ENCODE results near the gene NCKAP5. TPM values are rescaled to one million over a fixed set of nuclear protein-coding genes. Genes with fewer than 3 reads are reported as not detected.

The NCKAP5 gene
- total RNA-seq, 4 donors from 2014 or later: 0.37 to 1.3 (median 0.83) TPM

DNA sequence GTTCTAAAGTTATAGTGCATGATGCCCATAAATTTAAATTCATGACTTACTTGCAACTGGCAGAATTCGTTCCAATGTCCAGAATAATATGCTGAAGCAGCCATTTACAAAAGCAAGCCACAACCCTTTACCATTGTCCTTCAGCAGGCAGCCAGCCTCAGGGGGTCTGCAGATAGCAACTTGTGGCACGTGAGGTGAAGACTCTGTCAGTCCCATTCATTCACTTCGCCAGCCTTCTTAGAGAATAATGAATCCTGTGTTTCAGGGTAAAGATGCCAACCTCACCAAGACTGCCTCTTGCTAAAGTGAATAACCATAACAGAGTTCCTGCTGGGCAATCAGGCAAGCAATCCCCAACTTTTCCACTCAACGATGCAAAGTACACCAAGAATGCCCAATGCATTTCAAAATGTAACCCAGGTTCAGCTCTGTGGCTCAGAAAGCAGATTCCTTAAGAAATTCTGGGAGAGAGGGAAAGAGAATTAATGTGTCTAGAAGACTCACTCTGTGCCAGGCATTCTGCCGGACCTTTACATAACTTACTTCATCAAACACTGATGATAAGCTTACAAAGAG, 315.4 kb downstream of the NCKAP5 start:
- no peak for DNase-seq (ENCODE audit: low spot score)
- TF ChIP-seq, protein P1, sequence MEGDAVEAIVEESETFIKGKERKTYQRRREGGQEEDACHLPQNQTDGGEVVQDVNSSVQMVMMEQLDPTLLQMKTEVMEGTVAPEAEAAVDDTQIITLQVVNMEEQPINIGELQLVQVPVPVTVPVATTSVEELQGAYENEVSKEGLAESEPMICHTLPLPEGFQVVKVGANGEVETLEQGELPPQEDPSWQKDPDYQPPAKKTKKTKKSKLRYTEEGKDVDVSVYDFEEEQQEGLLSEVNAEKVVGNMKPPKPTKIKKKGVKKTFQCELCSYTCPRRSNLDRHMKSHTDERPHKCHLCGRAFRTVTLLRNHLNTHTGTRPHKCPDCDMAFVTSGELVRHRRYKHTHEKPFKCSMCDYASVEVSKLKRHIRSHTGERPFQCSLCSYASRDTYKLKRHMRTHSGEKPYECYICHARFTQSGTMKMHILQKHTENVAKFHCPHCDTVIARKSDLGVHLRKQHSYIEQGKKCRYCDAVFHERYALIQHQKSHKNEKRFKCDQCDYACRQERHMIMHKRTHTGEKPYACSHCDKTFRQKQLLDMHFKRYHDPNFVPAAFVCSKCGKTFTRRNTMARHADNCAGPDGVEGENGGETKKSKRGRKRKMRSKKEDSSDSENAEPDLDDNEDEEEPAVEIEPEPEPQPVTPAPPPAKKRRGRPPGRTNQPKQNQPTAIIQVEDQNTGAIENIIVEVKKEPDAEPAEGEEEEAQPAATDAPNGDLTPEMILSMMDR (IDR thresholded peaks at IDR 0.05): no peak
- ATAC-seq (ENCODE audit: low FRiP score): no peak

DNA sequence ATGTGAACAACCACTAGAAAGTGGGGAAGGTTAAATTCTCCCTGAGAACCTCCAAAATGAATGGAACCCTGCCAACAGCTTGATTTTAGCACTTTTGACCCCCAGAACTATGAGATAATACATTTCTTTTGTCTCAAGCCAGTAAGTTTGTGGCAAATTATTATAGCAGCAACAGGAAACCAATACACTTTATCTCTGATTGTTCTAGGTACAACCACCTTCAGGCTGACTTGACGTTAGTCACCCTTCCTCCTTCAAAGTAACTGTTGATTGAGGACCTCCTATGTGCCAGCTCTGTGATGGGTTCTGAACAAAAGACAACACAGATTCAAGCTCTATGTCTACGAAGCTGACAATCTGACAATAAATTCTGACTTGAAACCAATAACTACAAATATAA, 318.9 kb downstream of the NCKAP5 start:
- DNase-seq (ENCODE audit: low spot score) (no peak), ATAC-seq (ENCODE audit: low FRiP score) (no peak)
- TF ChIP-seq, protein P1 (IDR thresholded peaks at IDR 0.05): no peak

DNA sequence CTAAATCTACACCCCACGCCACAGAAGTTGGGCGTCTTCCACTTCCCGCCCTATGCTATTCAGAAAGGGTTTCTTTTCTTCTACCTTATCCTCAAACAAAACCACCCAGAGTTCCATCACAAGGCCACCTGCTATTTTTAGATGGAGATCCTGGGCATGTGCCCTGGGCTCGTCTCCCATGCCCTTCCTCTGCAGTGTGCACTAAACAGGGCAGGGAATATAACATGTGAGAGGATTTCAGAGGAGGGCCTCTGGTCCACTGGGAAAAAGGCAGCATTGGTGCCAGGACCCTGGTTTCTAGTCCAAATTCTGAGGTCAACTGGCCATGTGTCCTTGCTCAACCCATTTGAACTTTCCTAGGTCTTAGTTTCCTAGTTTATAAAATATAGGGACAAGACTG, 320.0 kb downstream of the NCKAP5 start:
- TF ChIP-seq, protein P1 (IDR thresholded peaks at IDR 0.05): no peak
- DNase-seq (ENCODE audit: low spot score) (no peak), ATAC-seq (ENCODE audit: low FRiP score) (no peak)

DNA sequence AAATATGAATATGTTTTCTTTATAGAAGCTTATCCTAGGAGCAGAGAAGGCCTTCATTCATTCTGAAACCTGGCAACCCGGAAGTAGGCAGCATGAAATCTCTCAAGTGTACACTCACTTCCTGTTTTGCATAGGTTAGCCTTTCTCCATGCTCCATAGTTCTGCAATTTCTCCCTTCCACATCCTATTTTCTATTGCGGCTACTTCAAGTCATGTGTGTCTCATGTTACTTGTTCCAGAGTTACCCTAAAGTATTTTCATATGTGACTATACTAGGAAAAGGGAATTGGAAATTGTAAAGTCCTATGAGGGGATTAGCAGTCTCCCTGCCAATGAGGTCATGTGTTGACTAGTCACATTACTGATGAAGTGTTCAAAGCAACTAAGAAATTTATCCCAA, 320.6 kb downstream of the NCKAP5 start:
- TF ChIP-seq, protein P1 (IDR thresholded peaks at IDR 0.05): no peak
- DNase-seq (ENCODE audit: low spot score): no peak
- no peak for ATAC-seq (ENCODE audit: low FRiP score)

DNA sequence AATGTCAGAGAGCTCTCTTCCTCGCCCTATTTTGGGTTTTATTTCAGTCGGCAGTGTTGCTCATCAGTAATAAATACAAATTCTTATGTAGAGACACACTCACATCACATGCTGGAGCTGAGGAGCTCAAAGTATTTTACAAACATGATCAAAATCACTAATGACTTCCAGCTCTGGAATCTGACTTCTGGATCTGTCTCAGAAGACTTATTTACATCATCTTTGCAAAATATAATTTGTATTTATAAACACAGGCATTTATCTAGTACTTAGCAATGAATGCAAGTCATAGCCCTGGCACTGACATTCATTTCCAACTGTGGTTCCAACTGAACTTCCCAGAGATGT, 327.1 kb downstream of the NCKAP5 start:
- TF ChIP-seq, protein P1 (IDR thresholded peaks at IDR 0.05): no peak
- ATAC-seq (ENCODE audit: low FRiP score) (no peak), DNase-seq (ENCODE audit: low spot score) (no peak)

DNA sequence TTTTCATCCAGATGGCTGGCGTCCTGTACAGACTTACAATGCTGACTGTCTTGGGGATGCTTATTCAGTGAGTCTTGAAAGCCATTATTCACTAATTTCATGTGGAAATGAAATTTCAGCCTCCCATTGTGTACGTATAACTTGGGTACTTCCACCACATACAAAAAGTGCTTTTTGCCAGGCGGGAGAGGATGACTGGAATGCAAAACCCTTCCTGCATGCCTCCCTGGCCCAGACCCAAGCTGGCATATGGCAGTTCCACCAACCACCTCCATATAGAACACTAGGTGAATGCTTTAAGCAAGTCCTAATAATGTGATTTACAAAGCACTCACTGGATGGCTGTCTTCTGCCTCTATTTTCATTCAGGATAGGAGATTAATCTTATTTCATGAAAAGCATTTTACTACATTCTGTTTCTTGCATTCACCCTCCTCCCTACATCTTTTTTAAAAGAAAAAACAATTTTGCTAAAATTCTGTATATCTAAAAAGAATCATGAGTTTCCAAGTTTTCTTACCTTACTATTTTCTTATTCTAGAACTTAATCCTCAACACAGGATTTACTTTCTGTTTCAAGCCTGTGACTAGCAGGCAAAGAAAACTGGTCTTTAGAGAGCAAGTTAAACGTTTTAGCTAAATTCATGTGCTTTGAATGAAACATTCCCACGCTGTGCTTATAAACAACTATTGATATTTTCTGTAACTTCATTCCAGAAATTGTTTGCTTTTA, 327.6 kb downstream of the NCKAP5 start:
- ATAC-seq (ENCODE audit: low FRiP score) (no peak), DNase-seq (ENCODE audit: low spot score) (no peak)
- TF ChIP-seq, protein P1 (IDR thresholded peaks at IDR 0.05): no peak

DNA sequence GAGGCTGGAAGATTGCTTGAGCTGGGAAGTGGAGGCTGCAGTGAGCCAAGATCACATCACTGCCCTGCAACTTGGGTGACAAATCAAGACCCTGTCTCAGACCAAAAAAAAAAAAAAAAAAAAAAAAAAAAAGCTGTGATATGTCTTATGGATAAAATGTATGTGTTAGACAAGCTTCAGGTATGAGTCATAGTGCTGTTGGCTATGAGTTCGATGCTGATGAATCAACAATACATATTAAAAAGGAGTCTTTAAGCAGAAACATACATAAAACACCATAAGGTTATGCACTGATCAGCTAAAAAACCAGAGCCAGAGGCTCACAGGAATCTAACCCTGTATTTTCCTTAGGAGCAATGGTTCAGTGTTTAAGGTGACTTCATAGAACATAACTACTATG, 332.3 kb downstream of the NCKAP5 start:
- TF ChIP-seq, protein P1 (IDR thresholded peaks at IDR 0.05): no peak
- ATAC-seq (ENCODE audit: low FRiP score): no peak
- no peak for DNase-seq (ENCODE audit: low spot score)
